ENCODE data around the gene FZD4.

The FZD4 gene

GRCh38 chr11:86906198-86906597, 49.0 kb downstream of the FZD4 start:
- no peak for DNase-seq (ENCODE audit: low spot score)

- DNase-seq (ENCODE audit: low spot score): no peak
These were observed 49.9 kb downstream of the FZD4 start for GRCh38 chr11:86905252-86905651.

- DNase-seq (ENCODE audit: low spot score): no peak
These were observed 51.2 kb downstream of the FZD4 start for GRCh38 chr11:86904001-86904400.

GRCh38 chr11:86902345-86902744, 52.9 kb downstream of the FZD4 start:
- DNase-seq (ENCODE audit: low spot score): no peak

DNA sequence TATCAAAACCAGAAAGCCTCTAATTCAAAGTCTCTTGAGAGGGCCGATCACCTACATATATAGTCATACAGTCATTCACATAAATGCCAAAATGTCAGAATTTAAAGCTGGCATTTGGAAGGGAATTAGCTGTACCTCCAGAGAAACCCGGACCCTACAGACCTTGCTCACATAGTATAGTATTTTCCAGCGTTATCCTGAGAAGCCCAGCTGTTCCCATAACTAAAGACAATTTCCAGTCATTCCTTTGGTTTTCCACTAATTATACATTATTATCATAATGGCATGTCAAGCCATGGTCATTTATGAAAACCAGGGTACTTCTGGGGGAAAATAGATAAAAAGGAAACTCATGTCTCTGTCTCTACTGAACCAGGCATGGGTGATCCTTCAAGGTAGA, 53.6 kb downstream of the FZD4 start:
- no peak for DNase-seq (ENCODE audit: low spot score)

- no peak for DNase-seq (ENCODE audit: low spot score)
These were observed 55.0 kb downstream of the FZD4 start for GRCh38 chr11:86900162-86900561.

- DNase-seq (ENCODE audit: low spot score): no peak
These were observed 56.5 kb downstream of the FZD4 start for GRCh38 chr11:86898689-86899088.

GRCh38 chr11:86896441-86896841, 58.8 kb downstream of the FZD4 start:
- DNase-seq (ENCODE audit: low spot score): no peak
